Measurements from ENCODE around the gene PLCH1.
A peak's percentile ranks its signal among the peaks of the same experiment; 100 is the strongest.

PLCH1 gene

DNA sequence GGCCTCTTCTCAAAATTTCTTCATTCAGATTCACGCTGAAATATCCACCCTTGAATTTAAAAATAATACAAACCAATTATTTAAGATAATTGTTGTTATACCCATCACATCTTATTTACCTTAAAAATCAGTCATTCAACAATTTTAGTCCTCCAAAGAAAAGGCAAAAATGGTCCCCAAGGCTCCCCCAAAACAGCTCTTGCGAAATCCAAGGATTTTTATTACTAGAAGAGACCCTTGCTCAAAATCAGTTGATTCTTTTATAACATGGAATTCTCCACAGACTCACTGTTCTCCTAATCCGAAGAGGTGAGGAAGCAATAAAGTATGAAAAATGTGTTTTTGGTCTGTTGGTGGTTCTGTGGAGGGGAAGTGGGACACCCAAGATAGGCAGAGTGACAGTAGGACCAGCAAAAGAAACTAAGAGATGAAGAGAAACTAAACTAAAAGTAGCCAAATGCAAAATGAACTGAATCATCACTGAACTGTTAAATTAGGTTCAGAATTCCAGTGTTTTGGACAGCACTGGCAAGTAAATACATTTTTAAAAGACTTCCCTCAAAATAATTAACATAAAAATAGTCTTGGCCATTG, 19.1 kb upstream of the PLCH1 start:
- H3K36me3 ChIP-seq (replicated peaks): no peaks in the 10 kb centered on the region
- TF ChIP-seq, protein P1, sequence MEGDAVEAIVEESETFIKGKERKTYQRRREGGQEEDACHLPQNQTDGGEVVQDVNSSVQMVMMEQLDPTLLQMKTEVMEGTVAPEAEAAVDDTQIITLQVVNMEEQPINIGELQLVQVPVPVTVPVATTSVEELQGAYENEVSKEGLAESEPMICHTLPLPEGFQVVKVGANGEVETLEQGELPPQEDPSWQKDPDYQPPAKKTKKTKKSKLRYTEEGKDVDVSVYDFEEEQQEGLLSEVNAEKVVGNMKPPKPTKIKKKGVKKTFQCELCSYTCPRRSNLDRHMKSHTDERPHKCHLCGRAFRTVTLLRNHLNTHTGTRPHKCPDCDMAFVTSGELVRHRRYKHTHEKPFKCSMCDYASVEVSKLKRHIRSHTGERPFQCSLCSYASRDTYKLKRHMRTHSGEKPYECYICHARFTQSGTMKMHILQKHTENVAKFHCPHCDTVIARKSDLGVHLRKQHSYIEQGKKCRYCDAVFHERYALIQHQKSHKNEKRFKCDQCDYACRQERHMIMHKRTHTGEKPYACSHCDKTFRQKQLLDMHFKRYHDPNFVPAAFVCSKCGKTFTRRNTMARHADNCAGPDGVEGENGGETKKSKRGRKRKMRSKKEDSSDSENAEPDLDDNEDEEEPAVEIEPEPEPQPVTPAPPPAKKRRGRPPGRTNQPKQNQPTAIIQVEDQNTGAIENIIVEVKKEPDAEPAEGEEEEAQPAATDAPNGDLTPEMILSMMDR (IDR thresholded peaks at IDR 0.05; ENCODE audit: low read depth, low read length, missing control alignments): no peak
- H3K27ac ChIP-seq: no peak overlapping the region
- in situ Hi-C loops (cut with HindIII; ENCODE audit: low pct_ligation_motif_present, low sequenced_read_pairs): no loop called here
- H3K27me3 ChIP-seq (replicated peaks): no peaks in the 10 kb centered on the region
- no peak overlapping the region for H3K4me3 ChIP-seq (ENCODE audit: low read depth, low read length)
- no peak for DNase-seq

DNA sequence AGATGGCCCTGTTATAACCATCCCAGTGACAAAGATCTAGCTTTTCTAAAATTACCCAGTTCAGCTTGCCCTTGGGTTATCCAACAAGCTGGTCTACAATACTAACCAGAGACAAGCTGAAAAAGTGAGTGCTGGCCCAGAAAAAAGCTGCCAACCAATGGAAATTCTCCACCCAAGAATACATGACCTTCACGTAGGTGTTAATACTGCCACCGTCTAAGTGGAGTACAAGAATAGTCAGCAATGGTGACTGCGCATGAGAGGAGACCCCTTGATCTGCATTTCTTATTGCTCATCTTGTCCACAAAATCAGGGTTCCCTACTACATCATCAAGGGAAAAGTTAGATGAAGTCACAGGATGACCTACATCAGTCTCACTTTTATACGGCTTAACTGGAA, 15.8 kb upstream of the PLCH1 start:
- no peaks in the 10 kb centered on the region for H3K27me3 ChIP-seq (replicated peaks)
- no peak overlapping the region for H3K27ac ChIP-seq
- no peak for DNase-seq
- H3K4me3 ChIP-seq (ENCODE audit: low read depth, low read length): no peak overlapping the region
- TF ChIP-seq, protein P1 (IDR thresholded peaks at IDR 0.05; ENCODE audit: low read depth, low read length, missing control alignments): no peak
- no peaks in the 10 kb centered on the region for H3K36me3 ChIP-seq (replicated peaks)
- in situ Hi-C loops (cut with HindIII; ENCODE audit: low pct_ligation_motif_present, low sequenced_read_pairs): no loop called here

DNA sequence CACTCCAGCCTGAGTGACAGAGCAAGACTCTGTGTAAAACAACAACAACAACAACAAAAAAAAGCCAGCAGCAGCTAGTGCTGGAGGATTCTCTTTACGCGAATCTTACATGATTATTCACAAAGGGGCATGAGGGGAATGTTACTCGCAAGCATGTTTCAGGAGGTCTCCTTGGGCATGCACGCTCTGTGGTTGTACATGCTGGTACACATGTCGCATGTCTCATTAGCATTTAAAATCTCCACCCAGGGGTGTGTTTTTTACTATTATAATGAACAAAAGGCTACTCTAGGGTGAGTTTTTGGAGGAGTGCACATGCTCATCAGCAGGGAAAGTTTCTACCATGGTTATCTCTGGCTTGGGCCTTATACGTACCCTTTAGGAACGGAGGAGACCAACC, 12.7 kb upstream of the PLCH1 start:
- Histone ChIP-seq H3K4me3 (ENCODE audit: low read depth, low read length) (no peak overlapping the region), H3K36me3 (replicated peaks) (no peaks in the 10 kb centered on the region), H3K27ac (no peak overlapping the region), H3K27me3 (replicated peaks) (no peaks in the 10 kb centered on the region)
- in situ Hi-C loops (cut with HindIII; ENCODE audit: low pct_ligation_motif_present, low sequenced_read_pairs): no loop called here
- TF ChIP-seq, protein P1 (IDR thresholded peaks at IDR 0.05; ENCODE audit: low read depth, low read length, missing control alignments): no peak
- DNase-seq: no peak

DNA sequence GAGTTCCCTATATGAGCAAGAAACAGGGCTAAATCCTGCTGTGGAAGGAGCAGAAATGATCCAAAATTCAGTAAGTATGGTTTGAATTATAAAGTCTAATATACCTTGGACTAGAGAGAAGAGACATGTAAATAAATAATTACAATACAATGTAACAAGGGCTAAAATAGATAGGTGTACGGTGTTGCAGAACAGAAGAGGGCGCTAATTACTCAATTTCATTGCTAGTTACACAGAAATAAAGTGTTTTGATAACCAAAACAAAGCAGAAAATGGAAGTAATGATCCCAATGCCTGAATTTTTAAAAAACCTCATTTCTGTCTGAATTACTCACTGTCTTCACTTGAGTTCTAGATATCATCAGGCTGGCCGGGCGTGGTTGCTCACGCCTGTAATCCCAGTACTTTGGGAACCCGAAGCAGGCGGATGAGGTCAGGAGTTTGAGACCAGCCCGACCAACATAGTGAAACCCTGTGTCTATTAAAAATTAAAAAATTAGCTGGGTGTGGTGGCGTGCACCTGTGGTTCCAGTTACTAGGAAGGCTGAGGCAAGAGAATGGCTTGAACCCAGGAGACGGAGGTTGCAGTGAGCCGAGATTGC, 8.3 kb upstream of the PLCH1 start:
- DNase-seq: no peak
- no peak overlapping the region for H3K27ac ChIP-seq
- in situ Hi-C loops (cut with HindIII; ENCODE audit: low pct_ligation_motif_present, low sequenced_read_pairs): no loop called here
- H3K4me3 ChIP-seq (ENCODE audit: low read depth, low read length): no peak overlapping the region
- TF ChIP-seq, protein P1 (IDR thresholded peaks at IDR 0.05; ENCODE audit: low read depth, low read length, missing control alignments): peak; percentile 35
- H3K27me3 ChIP-seq (replicated peaks): no peaks in the 10 kb centered on the region
- no peaks in the 10 kb centered on the region for H3K36me3 ChIP-seq (replicated peaks)

DNA sequence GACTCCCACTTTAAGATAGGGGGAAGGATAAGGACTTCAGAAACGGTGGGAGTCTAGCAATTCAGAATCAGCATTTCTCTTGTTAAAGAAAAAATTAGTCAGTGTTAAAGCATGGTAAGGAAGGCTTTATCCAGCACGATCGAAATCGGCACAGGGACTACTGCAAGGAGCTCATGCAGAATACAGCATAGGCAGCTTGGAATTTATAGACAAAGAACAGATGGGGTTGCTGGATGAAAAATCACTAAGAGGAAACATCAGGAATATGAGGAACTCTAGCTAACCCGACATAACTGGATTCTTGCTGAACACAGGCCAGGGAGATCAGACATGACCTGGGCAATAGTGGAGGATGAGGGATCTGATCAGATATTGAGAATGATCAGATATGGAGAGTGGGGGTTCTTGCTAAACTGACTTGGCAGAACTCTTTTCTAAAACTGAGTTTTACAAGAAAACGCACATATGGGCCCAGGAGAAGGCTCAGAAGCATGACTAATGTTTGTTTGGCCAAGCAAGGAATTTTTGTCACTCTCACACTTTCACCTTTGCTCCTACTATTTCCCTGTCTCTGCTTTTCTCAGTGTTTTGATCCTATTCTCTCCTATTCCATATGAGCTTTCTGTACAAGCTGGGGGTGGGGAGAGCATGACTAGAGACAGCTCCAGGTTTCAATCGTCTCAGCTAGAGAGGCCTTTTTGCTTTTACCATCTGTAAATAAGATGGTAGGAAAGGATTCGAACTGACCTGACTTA, 3.9 kb upstream of the PLCH1 start:
- Histone ChIP-seq H3K4me3 (ENCODE audit: low read depth, low read length) (no peak overlapping the region), H3K36me3 (replicated peaks) (no peaks in the 10 kb centered on the region), H3K27me3 (replicated peaks) (no peaks in the 10 kb centered on the region), H3K27ac (no peak overlapping the region)
- no peak for DNase-seq
- TF ChIP-seq, protein P1 (IDR thresholded peaks at IDR 0.05; ENCODE audit: low read depth, low read length, missing control alignments): no peak
- in situ Hi-C loops (cut with HindIII; ENCODE audit: low pct_ligation_motif_present, low sequenced_read_pairs): no loop called here

Measured in brain microvascular endothelial cell (primary cell).